SU-DHL-6 (cell line): ENCODE results near the gene LANCL1.

Source experiments
- EZH2phosphoT487 ChIP-seq: fragments of 200-600 bp; sonication (generic), shearing (Covaris generic); conservative IDR thresholded peaks from 2 replicates; pipeline ENCODE4 v1.6.1; 2018; ENCODE audit warnings: mild to moderate bottlenecking, antibody characterized with exemption, low read length, moderate library complexity, mixed read lengths
- TF ChIP-seq, protein P1 (sequence below): fragments of 200-600 bp; sonication (generic); IDR thresholded peaks from one replicate; pipeline ENCODE4 v1.5.1; 2017; ENCODE audit warnings: antibody characterized with exemption, mild to moderate bottlenecking, low read length, moderate library complexity; ENCODE audit not compliant: insufficient read depth, poor library complexity, severe bottlenecking

DNA sequence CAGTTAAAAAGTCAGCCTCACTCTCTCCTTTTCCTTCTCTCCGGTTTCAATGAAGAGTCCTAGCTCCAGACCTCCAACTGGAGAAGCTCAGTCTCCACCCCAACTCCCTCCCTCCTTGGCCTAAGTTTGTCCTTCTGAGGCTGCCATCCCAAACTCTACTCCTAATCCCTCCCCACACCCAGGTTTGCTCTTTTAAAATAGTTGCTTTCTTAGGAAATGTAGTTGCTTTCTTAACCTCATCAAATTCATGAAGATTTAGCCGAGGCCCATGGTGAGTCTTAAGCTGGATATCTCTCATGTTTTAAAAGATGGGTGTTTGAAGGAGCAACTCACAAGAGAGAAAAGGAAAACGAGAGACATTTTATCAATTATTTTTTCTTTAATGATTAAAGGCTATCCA, 937 bp upstream of the LANCL1 start:
- TF ChIP-seq, protein P1, sequence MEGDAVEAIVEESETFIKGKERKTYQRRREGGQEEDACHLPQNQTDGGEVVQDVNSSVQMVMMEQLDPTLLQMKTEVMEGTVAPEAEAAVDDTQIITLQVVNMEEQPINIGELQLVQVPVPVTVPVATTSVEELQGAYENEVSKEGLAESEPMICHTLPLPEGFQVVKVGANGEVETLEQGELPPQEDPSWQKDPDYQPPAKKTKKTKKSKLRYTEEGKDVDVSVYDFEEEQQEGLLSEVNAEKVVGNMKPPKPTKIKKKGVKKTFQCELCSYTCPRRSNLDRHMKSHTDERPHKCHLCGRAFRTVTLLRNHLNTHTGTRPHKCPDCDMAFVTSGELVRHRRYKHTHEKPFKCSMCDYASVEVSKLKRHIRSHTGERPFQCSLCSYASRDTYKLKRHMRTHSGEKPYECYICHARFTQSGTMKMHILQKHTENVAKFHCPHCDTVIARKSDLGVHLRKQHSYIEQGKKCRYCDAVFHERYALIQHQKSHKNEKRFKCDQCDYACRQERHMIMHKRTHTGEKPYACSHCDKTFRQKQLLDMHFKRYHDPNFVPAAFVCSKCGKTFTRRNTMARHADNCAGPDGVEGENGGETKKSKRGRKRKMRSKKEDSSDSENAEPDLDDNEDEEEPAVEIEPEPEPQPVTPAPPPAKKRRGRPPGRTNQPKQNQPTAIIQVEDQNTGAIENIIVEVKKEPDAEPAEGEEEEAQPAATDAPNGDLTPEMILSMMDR, result no peak
- no peak for TF ChIP-seq EZH2phosphoT487
